SK-N-SH (cell line): ENCODE results near the gene MRPS5. TPM values are rescaled to one million over a fixed set of nuclear protein-coding genes. Genes with fewer than 3 reads are reported as not detected.

Experiments used
- CTCF ChIA-PET: fragments of 300-600, 350-600 bp; formaldehyde crosslinking; extraction: SDS; loops from one replicate; lab custom pipeline; 2021; lab: Yijun Ruan, JAX
- POLR2A ChIA-PET: fragments of 350-600 bp; sonication (Branson Sonifier 250); formaldehyde crosslinking; extraction: SDS; loops from one replicate; lab custom pipeline; 2020; ENCODE audit warnings: antibody characterized with exemption, inconsistent platforms; lab: Yijun Ruan, JAX
- DNase-seq: peaks from one replicate; pipeline ENCODE4 v3.0.0; 2012
- H2AFZ ChIP-seq: fragments of 200-600 bp; sonication (generic); 2 replicates; pipeline ENCODE4 v1.8.1; 2016; ENCODE audit warnings: antibody characterized with exemption, mild to moderate bottlenecking, low read depth
- H3F3A ChIP-seq: fragments of 200-600 bp; sonication (generic); replicated peaks from 2 replicates; pipeline ENCODE3; 2016; ENCODE audit warnings: antibody characterized with exemption, mild to moderate bottlenecking; ENCODE audit not compliant: insufficient read depth
- H3K27ac ChIP-seq, 2 experiments: fragments of 200-500 bp in 1 of 2; fragments of 200-600 bp in 1 of 2; sonication (Bioruptor generic) in 1 of 2; sonication (generic), shearing (Covaris generic) in 1 of 2; 2 replicates each; pipeline versions ENCODE4 v1.5.1 to v1.6.1; 2014 to 2016; ENCODE audit warnings: low read depth in 2 of 2, inconsistent platforms in 1 of 2, low read length in 1 of 2, mild to moderate bottlenecking in 1 of 2, mixed read lengths in 1 of 2
- H3K27me3 ChIP-seq: fragments of 200-600 bp; sonication (generic), shearing (Covaris generic); 2 replicates; pipeline ENCODE4 v1.6.1; 2016; ENCODE audit warnings: mixed run types; ENCODE audit not compliant: insufficient read depth
- H3K36me3 ChIP-seq, 2 experiments: fragments of 200-500 bp in 1 of 2; fragments of 200-600 bp in 1 of 2; sonication (Bioruptor generic) in 1 of 2; sonication (generic) in 1 of 2; replicated peaks in 1 of 2; 2 replicates each; pipeline versions ENCODE3 to v1.5.1; 2014 to 2016; ENCODE audit warnings: low read length in 1 of 2, mild to moderate bottlenecking in 1 of 2; ENCODE audit not compliant: insufficient read depth in 2 of 2, control insufficient read depth in 1 of 2
- H3K4me1 ChIP-seq, 2 experiments: fragments of 200-500 bp in 1 of 2; fragments of 200-600 bp in 1 of 2; sonication (Bioruptor generic) in 1 of 2; sonication (generic), shearing (Covaris generic) in 1 of 2; 2 replicates each; pipeline versions ENCODE4 v1.5.1 to v1.6.1; 2014 to 2016; ENCODE audit warnings: low read depth in 1 of 2, low read length in 1 of 2, mixed run types in 1 of 2; ENCODE audit not compliant: insufficient read depth in 2 of 2, control insufficient read depth in 1 of 2
- H3K4me2 ChIP-seq: fragments of 200-600 bp; sonication (generic), shearing (Covaris generic); 2 replicates; pipeline ENCODE4 v1.6.1; 2017; ENCODE audit warnings: mixed run types
- H3K4me3 ChIP-seq, 2 experiments: fragments of 200-500 bp in 1 of 2; fragments of 200-600 bp in 1 of 2; sonication (Bioruptor generic) in 1 of 2; sonication (generic), shearing (Covaris generic) in 1 of 2; 2 replicates each; pipeline versions ENCODE4 v1.5.1 to v1.8.1; 2014 to 2016; ENCODE audit warnings: low read depth in 2 of 2, inconsistent platforms in 1 of 2, low read length in 1 of 2, mild to moderate bottlenecking in 1 of 2, mixed read lengths in 1 of 2, moderate library complexity in 1 of 2
- H3K79me2 ChIP-seq: fragments of 200-600 bp; sonication (generic); 2 replicates; pipeline ENCODE4 v1.8.1; 2017; ENCODE audit warnings: mild to moderate bottlenecking; ENCODE audit not compliant: insufficient read depth
- H3K9ac ChIP-seq: fragments of 200-600 bp; sonication (generic); 2 replicates; pipeline ENCODE4 v1.6.1; 2017; ENCODE audit warnings: mixed run types
- H3K9me2 ChIP-seq: fragments of 200-600 bp; sonication (generic); 2 replicates; pipeline ENCODE4 v1.6.1; 2017; ENCODE audit warnings: mixed run types
- H3K9me3 ChIP-seq: fragments of 200-600 bp; sonication (generic); 2 replicates; pipeline ENCODE4 v1.6.1; 2017; ENCODE audit warnings: mixed run types, mild to moderate bottlenecking, moderate library complexity
- H4K20me1 ChIP-seq: fragments of 200-600 bp; sonication (generic); 2 replicates; pipeline ENCODE4 v1.6.1; 2017; ENCODE audit warnings: mild to moderate bottlenecking, mixed run types; ENCODE audit not compliant: insufficient read depth
- EP300 ChIP-seq, 2 experiments: IDR thresholded peaks; 2 replicates each; pipeline versions ENCODE4 v1.4.0 to v1.6.1; 2012; ENCODE audit warnings: borderline replicate concordance in 1 of 2, low read depth in 1 of 2, low read length in 1 of 2
- EZH2phosphoT487 ChIP-seq: fragments of 200-600 bp; sonication (generic); IDR thresholded peaks from 2 replicates; pipeline ENCODE4 v1.6.1; 2017; ENCODE audit warnings: low read depth, mixed run types, mild to moderate bottlenecking, antibody characterized with exemption, moderate library complexity, borderline replicate concordance
- FOXJ3 ChIP-seq: sonication (generic); formaldehyde crosslinking; IDR thresholded peaks from 2 replicates; pipeline ENCODE4 v1.5.1; 2020; ENCODE audit warnings: mild to moderate bottlenecking, missing genetic modification reagents
- GABPA ChIP-seq: IDR thresholded peaks from 2 replicates; pipeline ENCODE4 v1.4.0; 2012; ENCODE audit warnings: low read depth, mild to moderate bottlenecking
- IRF3 ChIP-seq: fragments of 150-350 bp; IDR thresholded peaks from 2 replicates; pipeline ENCODE4 v1.6.1; 2016; ENCODE audit warnings: mild to moderate bottlenecking, low read depth, low read length
- JUND ChIP-seq: IDR thresholded peaks from 2 replicates; pipeline ENCODE4 v1.4.0; 2012
- MAX ChIP-seq: IDR thresholded peaks from 2 replicates; pipeline ENCODE4 v1.4.0; 2012; ENCODE audit warnings: low read depth
- MEF2A ChIP-seq: IDR thresholded peaks from 2 replicates; pipeline ENCODE4 v1.4.0; 2012; ENCODE audit warnings: low read depth, borderline replicate concordance
- NFIC ChIP-seq: IDR thresholded peaks from 2 replicates; pipeline ENCODE4 v1.4.0; 2012; ENCODE audit warnings: borderline replicate concordance
- NRF1 ChIP-seq: IDR thresholded peaks from 2 replicates; pipeline ENCODE4 v1.6.1; 2012; ENCODE audit warnings: low read depth, mild to moderate bottlenecking, low read length
- POLR2AphosphoS5 ChIP-seq: IDR thresholded peaks from 2 replicates; pipeline ENCODE4 v1.6.1; 2012; ENCODE audit warnings: low read depth, low read length
- RAD21 ChIP-seq: IDR thresholded peaks from 2 replicates; pipeline ENCODE4 v1.6.1; 2012; ENCODE audit warnings: mild to moderate bottlenecking, low read length
- RCOR1 ChIP-seq: fragments of 150-350 bp; IDR thresholded peaks from 2 replicates; pipeline ENCODE4 v1.6.1; 2017; ENCODE audit warnings: antibody characterized with exemption, low read length
- RXRA ChIP-seq: IDR thresholded peaks from 2 replicates; pipeline ENCODE4 v1.4.0; 2012; ENCODE audit warnings: low read depth, mild to moderate bottlenecking, borderline replicate concordance
- SMC3 ChIP-seq: IDR thresholded peaks from 2 replicates; pipeline ENCODE4 v1.6.1; 2012; ENCODE audit warnings: low read depth, low read length, improper control_type of control experiment
- TAF1 ChIP-seq: IDR thresholded peaks from 2 replicates; pipeline ENCODE4 v1.6.1; 2012; ENCODE audit warnings: low read depth, mild to moderate bottlenecking, low read length, moderate library complexity, borderline replicate concordance
- TCF12 ChIP-seq: IDR thresholded peaks from 2 replicates; pipeline ENCODE4 v1.4.0; 2012
- TEAD4 ChIP-seq: IDR thresholded peaks from 2 replicates; pipeline ENCODE4 v1.4.0; 2012; ENCODE audit warnings: mild to moderate bottlenecking, borderline replicate concordance; ENCODE audit not compliant: insufficient read depth
- YY1 ChIP-seq: IDR thresholded peaks from 2 replicates; pipeline ENCODE4 v1.4.0; 2012; ENCODE audit warnings: low read depth, mild to moderate bottlenecking
- WGBS: methylation state at CpG from one replicate; pipeline ENCODE4 v1.1.6; 2017; ENCODE audit warnings: low lambda C conversion rate; 5-methylcytosine and 5-hydroxymethylcytosine counted together
- polyA plus RNA-seq, 3 experiments: library from polyadenylated mRNA; depleted of rRNA; stranded (reverse); fragments of >200 nt; gene quantifications; 2 replicates each; pipeline ENCODE4 v1.2.3, GENCODE V29; 2012

MRPS5 gene
- polyA plus RNA-seq, 1 of the 3 experiments (the other 2 are of a cell fraction) = 32.8 TPM

GRCh38 chr2:95056461-95057459, 64.8 kb downstream of the MRPS5 start:
- Histone ChIP-seq H4K20me1 (no peaks in the 10 kb centered on the region), H3K4me3 (no peak overlapping the region), H3K9me3 (no peaks in the 10 kb centered on the region), H3K9ac (no peak overlapping the region), H3K9me2 (no peaks in the 10 kb centered on the region), H3F3A (no peaks in the 10 kb centered on the region), H3K36me3 (no peaks in the 10 kb centered on the region), H3K4me1 (no peaks in the 10 kb centered on the region), H2AFZ (no peak overlapping the region), H3K79me2 (no peaks in the 10 kb centered on the region), H3K4me2 (no peak overlapping the region), H3K27ac (no peak overlapping the region), H3K27me3 (peaks cover 53% of the 10 kb centered on the region)
- ChIA-PET CTCF (interaction anchor here (3.2 kb wide), 1 partner anchor 20 kb away, joined by 15 read pairs; no protein-coding TSS in a partner anchor), POLR2A (no interaction called here)
- no peak for DNase-seq
- no peak for TF ChIP-seq EP300 (IDR thresholded peaks at IDR 0.05; ENCODE audit: borderline replicate concordance in 1 of 2, low read depth in 1 of 2, low read length in 1 of 2)
- TF ChIP-seq MEF2A = no peak
- no peak for TF ChIP-seq YY1
- 59% methylated on average over 13 of the region's 15 CpGs for WGBS

GRCh38 chr2:95056044-95056443, 65.6 kb downstream of the MRPS5 start:
- WGBS = 11% methylated on average over 2 of the region's 8 CpGs
- H3K9me3 ChIP-seq = no peaks in the 10 kb centered on the region
- H4K20me1 ChIP-seq = no peaks in the 10 kb centered on the region
- H3K4me1 ChIP-seq = no peaks in the 10 kb centered on the region
- TF ChIP-seq JUND = no peak
- TF ChIP-seq NRF1 = no peak
- TF ChIP-seq FOXJ3 (CRISPR knock-in tag) = no peak
- TF ChIP-seq NFIC = no peak
- no peak for TF ChIP-seq EZH2phosphoT487
- no peak for TF ChIP-seq RCOR1
- TF ChIP-seq POLR2AphosphoS5 = no peak
- TF ChIP-seq TAF1 = no peak
- no peak for TF ChIP-seq MAX
- TF ChIP-seq GABPA = no peak
- no peak for TF ChIP-seq SMC3
- TF ChIP-seq YY1 = no peak
- no peak for TF ChIP-seq TEAD4
- TF ChIP-seq RXRA = no peak
- TF ChIP-seq TCF12 = no peak
- TF ChIP-seq RAD21 = no peak
- no peak for TF ChIP-seq IRF3
- TF ChIP-seq, all 33 proteins: peak for 0
- ChIA-PET POLR2A (no interaction called here), CTCF (interaction anchor here (3.2 kb wide), 1 partner anchor 20 kb away, joined by 15 read pairs; no protein-coding TSS in a partner anchor)
- H3K27me3 ChIP-seq = peaks cover 52% of the 10 kb centered on the region
- no peaks in the 10 kb centered on the region for H3K36me3 ChIP-seq
- H3K9me2 ChIP-seq = no peaks in the 10 kb centered on the region
- H3K4me3 ChIP-seq = no peak overlapping the region
- H2AFZ ChIP-seq = no peak overlapping the region
- no peak overlapping the region for H3K4me2 ChIP-seq
- no peaks in the 10 kb centered on the region for H3F3A ChIP-seq
- no peak overlapping the region for H3K9ac ChIP-seq
- no peak for DNase-seq
- no peak overlapping the region for H3K27ac ChIP-seq
- no peaks in the 10 kb centered on the region for H3K79me2 ChIP-seq
